GM18498 (cell line): ENCODE data around the gene GDF2.

ENCODE experiments used
- ATAC-seq: cut with Tn5 transposase; IDR thresholded peaks from one replicate; pipeline ENCODE4 v1.9.1; 2021; ENCODE audit warnings: mild to moderate bottlenecking, moderate library complexity; ENCODE audit not compliant: unreplicated experiment

Gene GDF2

DNA sequence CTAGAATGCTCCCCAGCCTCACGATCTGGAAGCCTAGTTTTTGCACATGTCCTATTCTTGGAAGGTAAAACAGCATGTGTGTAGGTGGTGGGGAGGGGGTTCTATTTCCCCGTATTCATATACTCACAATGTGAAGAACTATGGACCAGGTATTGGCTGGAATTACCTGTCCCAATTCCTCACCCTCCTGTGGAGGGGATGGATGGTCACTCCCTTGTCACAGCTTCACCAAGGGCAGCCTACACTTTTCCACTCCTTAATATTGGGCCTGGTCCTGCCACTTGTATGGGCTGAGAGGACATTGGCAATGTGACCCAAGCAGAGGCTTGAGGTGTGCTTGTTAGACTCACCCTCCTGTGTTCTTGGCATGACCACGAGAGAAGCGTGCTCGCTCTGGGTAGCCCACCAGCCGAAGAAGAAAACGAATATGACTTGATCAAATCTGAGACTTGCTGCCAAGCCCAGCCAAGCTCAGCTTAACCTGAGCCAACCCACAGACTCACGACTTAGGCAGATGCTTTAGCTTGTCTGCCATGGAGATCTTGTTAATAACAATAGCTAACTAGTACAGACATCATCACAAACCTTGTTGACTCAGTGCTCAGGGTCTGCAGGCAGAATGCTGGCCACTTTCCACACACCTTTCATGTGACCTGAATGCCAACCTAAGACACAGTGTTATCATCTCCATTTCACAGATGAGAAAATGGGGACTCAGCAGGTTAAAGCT lies 44.6 kb downstream of the GDF2 start:
- no peak for ATAC-seq

DNA sequence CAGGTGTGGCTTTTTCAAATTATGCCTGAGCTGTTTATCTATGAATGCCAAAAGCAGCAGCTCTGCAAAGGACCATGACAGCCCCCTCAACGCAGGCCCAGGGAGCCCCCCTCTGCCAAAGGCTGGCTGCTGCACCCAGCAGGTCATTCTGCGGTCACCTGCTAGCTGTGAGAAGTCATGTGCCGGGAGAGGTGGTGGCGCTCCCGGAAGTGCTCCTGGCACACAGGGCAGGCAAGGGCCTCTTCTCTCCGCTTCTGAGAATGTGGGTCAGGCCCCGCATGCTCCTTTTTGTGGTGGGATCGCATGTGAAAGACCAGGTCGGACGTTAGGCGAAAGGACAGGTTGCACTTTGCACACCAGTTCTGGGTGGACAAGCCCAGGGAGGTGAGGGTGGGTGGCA lies 45.4 kb downstream of the GDF2 start:
- no peak for ATAC-seq

DNA sequence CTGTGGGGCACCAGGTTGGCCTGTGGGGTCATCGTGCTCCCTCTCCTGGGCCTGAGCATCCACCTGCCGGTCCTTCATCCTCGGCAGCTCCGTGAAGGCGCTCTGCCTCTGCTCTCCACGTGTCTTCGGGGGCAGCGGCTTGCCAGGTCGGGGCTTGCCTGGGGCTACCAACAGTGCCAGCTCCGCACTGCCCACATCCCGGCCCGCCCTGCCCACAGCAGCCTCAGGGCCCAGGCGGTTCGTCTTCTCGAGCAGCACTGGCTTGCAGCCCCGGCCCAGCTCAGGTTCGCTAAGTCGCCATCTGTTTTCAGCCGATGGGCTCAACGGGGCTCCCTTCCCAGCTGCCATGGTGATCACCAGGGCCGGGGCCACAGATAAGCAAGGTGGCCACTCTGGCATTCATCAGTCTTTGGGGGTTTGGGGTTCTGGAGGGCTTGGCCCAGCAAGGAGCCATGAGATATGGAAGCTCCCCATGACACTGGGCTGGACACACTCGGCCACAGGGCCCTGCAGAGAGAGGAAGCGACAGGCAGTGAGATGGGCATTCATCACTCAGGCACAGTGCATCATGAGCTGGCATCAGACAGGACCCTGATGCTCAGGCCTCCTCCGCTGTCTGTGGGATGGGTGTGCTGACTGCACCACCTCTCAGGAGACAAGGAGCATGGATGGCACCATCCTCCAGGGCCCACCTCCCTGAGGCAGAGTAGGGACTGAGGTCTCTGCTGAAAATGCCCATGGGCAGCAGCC lies 46.4 kb downstream of the GDF2 start:
- ATAC-seq: no peak

DNA sequence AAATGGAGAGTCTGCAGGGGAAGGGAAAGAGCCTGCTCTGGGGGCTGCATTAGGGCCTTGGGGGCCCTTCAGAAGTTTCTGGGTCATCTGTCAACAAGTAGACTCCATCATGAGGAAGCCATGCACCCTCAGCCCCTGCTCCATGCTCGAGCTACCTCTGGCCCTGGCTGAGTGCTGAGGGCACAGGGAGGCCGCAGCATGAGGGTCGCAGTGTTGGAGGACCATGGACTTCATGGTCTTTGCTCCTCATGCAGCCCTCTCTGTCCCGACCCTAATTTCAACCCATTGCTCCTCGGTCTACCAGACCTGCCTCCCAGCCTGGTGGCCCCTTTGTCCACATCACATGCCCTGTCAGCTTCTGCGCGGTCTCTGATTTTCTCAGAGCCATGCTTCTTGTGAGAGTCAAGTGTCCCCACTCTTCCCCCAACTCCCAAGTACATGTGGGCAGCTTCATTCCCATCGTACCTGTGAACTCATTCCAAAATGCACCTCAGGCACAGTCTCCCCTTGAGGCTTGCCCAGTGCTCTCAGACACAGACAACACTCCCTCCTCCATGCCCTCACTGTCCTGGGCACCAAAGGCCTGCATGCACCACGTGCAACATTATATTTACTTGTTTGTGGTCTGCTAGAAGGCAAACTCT lies 47.1 kb downstream of the GDF2 start:
- no peak for ATAC-seq

DNA sequence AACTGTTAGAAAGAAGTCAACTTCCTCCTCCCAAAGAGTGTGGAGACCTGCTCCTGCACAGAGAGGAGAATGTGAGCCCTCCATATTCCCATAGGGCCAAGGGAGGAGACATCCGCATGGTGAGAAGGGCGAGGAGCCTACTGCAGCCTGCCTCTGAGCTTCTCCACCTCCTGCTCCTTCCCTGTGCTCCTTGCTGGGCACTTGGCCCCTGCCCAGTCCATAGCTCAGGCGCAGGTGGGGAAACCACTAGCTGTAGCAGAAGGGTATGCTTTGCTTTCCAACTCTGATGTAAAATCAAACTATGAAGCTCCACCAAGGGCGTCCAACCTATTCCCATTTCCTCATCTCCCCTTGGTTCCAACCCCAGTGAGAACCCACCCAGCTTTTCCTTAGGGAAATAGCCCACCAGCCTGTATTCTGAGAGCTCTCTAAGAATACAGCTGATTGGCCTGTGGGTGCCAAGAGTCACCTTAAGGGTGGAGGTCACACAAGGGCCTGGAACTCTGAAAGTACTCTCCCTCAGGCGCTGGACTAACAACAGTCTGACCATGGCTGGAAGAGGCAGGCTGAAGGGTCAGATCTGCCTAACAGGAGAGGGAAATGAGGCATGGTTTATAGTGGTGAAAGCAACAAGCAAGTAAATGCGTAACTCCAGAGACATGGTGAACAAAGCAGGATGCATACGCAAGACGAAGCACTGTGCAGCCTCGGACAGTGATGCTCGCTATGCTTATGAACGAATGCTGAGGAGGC lies 47.9 kb downstream of the GDF2 start:
- no peak for ATAC-seq

DNA sequence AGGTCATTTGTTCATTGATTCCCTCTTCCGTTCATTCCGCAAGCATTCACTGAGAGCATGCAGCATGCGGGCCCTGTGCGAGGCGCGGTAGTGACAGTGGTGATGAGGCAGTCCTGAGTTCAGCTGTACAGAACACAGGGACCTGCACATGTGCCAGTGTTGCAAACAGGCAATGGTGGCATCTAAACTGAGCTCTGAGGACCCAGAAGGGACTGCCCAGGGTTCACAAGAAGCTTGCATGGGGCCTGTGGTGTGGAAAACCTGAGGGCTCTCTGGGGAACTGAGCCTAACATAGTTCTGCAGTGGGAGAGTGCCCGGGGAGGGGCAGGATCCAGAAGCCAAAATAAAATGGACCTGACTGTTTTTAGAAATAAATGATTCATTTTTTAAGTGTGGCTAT lies 48.6 kb downstream of the GDF2 start:
- no peak for ATAC-seq

DNA sequence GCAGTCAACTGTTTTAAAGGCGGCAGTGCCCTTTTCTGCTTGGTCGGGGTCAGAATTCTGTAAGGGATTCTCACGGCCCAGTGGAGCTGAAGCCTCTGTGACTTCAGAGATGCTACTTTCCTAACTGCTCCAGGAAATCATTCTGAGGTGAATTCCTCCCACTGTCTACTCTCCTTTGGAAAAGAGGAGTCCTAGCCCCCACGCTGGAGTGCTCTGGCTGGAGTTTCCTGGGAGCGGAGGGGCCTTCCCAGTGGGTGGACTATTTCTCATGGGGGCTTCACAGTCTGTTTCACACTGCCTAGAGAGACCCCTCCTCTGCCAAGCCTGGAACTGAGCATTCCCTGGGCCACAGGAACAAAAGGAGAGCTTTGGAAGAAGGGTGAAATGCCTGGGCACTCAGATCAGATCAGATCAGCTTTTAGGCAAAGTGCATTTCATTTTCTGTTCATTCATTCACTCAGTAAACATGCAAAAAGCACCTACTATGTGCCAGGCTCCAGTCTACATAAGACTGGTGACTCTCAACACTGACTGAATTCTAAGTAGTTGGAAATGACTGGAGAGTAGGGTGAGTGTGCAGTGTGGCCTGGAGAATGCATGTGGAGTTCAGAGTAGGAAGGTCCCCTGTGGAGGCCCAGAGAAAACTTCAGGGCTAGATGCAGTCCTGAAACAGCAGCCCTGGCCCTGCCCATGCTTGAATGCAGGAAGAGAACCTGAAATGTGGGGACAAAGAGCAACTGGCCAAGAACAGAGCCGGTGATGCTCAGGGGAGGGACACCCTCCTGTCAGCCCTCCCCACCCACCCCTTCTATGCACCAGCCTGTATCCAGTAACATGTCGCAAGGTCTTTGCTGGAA lies 49.6 kb downstream of the GDF2 start:
- no peak for ATAC-seq

DNA sequence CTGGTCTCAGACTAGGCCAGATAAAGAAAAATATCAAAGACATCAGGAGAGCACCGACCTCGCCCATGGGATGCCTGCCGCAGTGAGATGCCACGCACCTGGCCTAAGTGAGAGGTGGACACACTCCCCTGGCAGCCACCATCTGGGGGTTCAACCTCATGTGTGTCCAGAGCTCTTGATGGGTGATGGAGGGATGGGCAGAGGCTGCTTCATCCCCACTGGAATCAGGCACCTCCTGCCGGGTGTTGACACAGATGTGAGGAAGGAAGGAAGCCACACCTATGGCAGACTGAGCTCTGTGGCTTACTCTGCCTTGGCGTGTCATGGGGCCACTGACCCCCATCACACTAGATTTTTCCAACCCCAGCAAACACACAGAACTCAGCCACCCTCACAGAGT lies 50.5 kb downstream of the GDF2 start:
- ATAC-seq: no peak

DNA sequence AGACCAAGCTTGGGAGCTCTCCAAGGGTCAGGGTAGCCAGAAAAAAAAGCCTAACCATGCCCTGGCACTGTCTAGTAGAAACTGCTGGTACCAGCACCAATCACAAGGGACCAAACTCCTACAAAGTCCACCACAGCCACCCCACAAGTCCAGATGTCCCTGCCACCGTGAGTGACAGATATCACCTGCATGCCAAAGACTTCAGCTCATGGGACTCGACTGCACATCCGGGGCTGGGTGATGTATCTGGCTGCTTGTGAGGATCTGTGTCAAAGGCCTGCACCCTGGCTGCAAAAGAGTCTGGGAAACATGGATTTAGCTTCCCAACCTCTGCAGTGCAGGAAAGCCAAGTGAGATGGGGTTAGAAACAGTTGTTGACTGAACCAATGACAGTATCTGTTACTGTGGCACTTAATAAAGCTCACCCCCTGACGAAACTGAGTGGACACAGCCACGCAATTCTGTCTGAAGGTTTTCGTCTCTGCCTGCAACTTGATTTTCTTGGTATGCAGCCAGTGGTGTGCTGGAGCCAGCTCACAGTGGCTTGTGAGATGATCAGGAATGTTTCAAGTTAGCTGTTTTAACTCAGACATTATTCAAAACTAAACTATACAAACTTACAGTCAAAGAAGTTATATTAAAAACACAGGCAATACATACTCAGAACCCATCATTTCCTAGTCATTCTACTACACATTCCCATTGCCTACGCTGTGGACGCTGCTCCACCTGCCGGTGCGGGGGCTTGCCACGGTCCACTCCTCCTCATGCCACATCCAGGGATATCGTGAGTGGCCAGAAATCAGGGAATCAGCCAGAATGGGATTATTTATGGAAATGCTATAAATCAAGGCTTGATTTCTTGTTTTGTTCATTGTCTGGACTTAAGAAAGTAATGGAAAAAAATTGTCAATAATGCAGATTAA lies 52.6 kb downstream of the GDF2 start:
- ATAC-seq: no peak

DNA sequence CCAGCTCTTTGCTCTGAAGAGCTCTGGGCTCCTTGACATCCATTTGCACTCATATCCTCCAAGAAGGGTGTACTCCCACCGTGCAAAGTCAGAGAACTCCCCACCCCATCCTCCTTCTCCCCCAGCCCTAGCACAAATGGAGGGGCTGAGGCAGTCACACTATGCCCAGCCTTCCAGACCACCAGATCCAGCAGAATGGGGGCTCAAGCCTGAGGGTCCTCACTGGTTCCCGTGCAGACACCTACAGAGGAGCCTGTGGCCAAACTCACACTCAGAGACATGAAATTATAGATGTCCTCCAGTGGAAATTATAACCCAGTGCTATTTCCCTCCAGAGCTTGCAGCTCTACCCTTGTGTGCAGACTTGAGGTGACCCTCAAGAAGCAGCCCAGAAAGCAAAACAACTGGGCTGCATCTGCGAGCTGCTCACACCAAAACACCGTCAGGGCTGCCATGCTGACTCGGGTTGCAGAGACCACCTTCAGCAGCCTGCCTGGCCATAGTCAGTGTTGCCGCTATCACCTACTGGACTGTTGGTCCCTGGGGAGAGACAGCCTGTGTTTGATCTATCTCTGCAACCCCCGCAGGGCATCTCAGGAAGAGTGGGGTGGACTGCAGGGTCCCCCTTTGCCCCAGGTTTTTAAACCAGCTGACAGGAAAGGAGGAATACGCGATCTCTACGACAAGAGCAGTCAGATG lies 54.4 kb downstream of the GDF2 start:
- ATAC-seq: no peak
